DOHH2 (cell line): Measurements from ENCODE around the gene SLC4A2.

ENCODE experiments used
- H3F3A ChIP-seq: fragments of 200-600 bp; sonication (generic), shearing (Covaris generic); 2 replicates; pipeline ENCODE4 v1.6.0; 2016; ENCODE audit warnings: antibody characterized with exemption, mild to moderate bottlenecking; ENCODE audit not compliant: control insufficient read depth, insufficient read depth
- H3K27ac ChIP-seq: fragments of 200-600 bp; sonication (generic); 2 replicates; pipeline ENCODE4 v1.5.1; 2014; ENCODE audit warnings: low read depth, mild to moderate bottlenecking, low read length, moderate library complexity
- H3K27me3 ChIP-seq: fragments of 200-600 bp; sonication (generic); 2 replicates; pipeline ENCODE4 v1.6.1; 2014; ENCODE audit warnings: mild to moderate bottlenecking, low read length, mixed read lengths; ENCODE audit not compliant: control insufficient read depth
- H3K36me3 ChIP-seq: fragments of 200-600 bp; sonication (generic); 2 replicates; pipeline ENCODE4 v1.6.1; 2014; ENCODE audit warnings: mild to moderate bottlenecking, low read length, moderate library complexity, mixed read lengths; ENCODE audit not compliant: control insufficient read depth
- H3K4me1 ChIP-seq: fragments of 200-600 bp; sonication (generic); 2 replicates; pipeline ENCODE4 v1.6.1; 2014; ENCODE audit warnings: mild to moderate bottlenecking, low read length, mixed read lengths; ENCODE audit not compliant: control insufficient read depth
- H3K4me2 ChIP-seq: fragments of 200-600 bp; sonication (generic); 2 replicates; pipeline ENCODE4 v1.6.0; 2014; ENCODE audit warnings: mild to moderate bottlenecking, low read length, moderate library complexity
- H3K4me3 ChIP-seq: fragments of 200-600 bp; sonication (generic); 2 replicates; pipeline ENCODE4 v1.5.1; 2014; ENCODE audit warnings: mild to moderate bottlenecking, low read length, mixed read lengths
- H3K79me2 ChIP-seq: fragments of 200-600 bp; sonication (generic); 2 replicates; pipeline ENCODE4 v1.6.1; 2014; ENCODE audit warnings: mild to moderate bottlenecking, low read length, mixed read lengths; ENCODE audit not compliant: control insufficient read depth
- H3K9me2 ChIP-seq: fragments of 200-600 bp; sonication (generic); replicated peaks from 2 replicates; pipeline ENCODE4 v1.6.1; 2014; ENCODE audit warnings: mild to moderate bottlenecking, low read length, mixed read lengths; ENCODE audit not compliant: control insufficient read depth
- H3K9me3 ChIP-seq: fragments of 200-600 bp; sonication (generic); 2 replicates; pipeline ENCODE4 v1.6.1; 2014; ENCODE audit warnings: antibody characterized with exemption, low read length, mixed read lengths; ENCODE audit not compliant: control insufficient read depth, insufficient read depth
- H4K20me1 ChIP-seq: fragments of 200-600 bp; sonication (generic); 2 replicates; pipeline ENCODE4 v1.6.0; 2014; ENCODE audit warnings: low read depth, mild to moderate bottlenecking, antibody characterized with exemption, low read length, moderate library complexity; ENCODE audit not compliant: control insufficient read depth, insufficient read depth
- CTCF ChIP-seq: fragments of 200-600 bp; sonication (generic); IDR thresholded peaks from one replicate; pipeline ENCODE4 v1.5.1; 2014; ENCODE audit warnings: antibody characterized with exemption, mild to moderate bottlenecking, low read depth, low read length; ENCODE audit not compliant: poor library complexity, severe bottlenecking
- EZH2phosphoT487 ChIP-seq: fragments of 200-600 bp; sonication (generic); IDR thresholded peaks from 2 replicates; pipeline ENCODE4 v1.6.1; 2017; ENCODE audit warnings: borderline replicate concordance, mild to moderate bottlenecking, antibody characterized with exemption, low read length, moderate library complexity, mixed read lengths

SLC4A2 gene

GRCh38 chr7:151013356-151013732, 46.0 kb upstream of the SLC4A2 start:
- no peaks in the 10 kb centered on the region for H3K27me3 ChIP-seq
- no peaks in the 10 kb centered on the region for H4K20me1 ChIP-seq
- peak overlapping the region; percentile 90 for H3K4me2 ChIP-seq
- H3K4me1 ChIP-seq: peaks cover 51% of the 10 kb centered on the region
- peak overlapping the region; percentile 76; the same call in 1 of the 2 replicates for H3K4me3 ChIP-seq
- no peaks in the 10 kb centered on the region for H3K9me3 ChIP-seq
- TF ChIP-seq CTCF (no peak), EZH2phosphoT487 (no peak)
- no peaks in the 10 kb centered on the region for H3K79me2 ChIP-seq
- no peak overlapping the region for H3K27ac ChIP-seq
- H3K36me3 ChIP-seq: no peaks in the 10 kb centered on the region
- H3K9me2 ChIP-seq: no peaks in the 10 kb centered on the region
- H3F3A ChIP-seq: peaks cover 6% of the 10 kb centered on the region; the same call in 1 of the 2 replicates

- Histone ChIP-seq H4K20me1 (no peaks in the 10 kb centered on the region), H3K79me2 (no peaks in the 10 kb centered on the region), H3K4me3 (peak overlapping the region; percentile 76), H3K4me1 (peaks cover 49% of the 10 kb centered on the region), H3K9me2 (no peaks in the 10 kb centered on the region), H3K9me3 (no peaks in the 10 kb centered on the region), H3K36me3 (no peaks in the 10 kb centered on the region), H3K27ac (no peak overlapping the region), H3K4me2 (peak overlapping the region; percentile 90), H3F3A (peaks cover 6% of the 10 kb centered on the region; the same call in 1 of the 2 replicates), H3K27me3 (no peaks in the 10 kb centered on the region)
- TF ChIP-seq EZH2phosphoT487 (no peak), CTCF (no peak)
Observed at GRCh38 chr7:151013733-151014497, 45.5 kb upstream of the SLC4A2 start.

GRCh38 chr7:151014950-151015349, 44.4 kb upstream of the SLC4A2 start:
- Histone ChIP-seq H3K27ac (no peak overlapping the region), H4K20me1 (no peaks in the 10 kb centered on the region), H3F3A (peaks cover 6% of the 10 kb centered on the region; the same call in 1 of the 2 replicates), H3K4me1 (peaks cover 43% of the 10 kb centered on the region), H3K4me2 (peak overlapping the region; percentile 90), H3K36me3 (no peaks in the 10 kb centered on the region), H3K79me2 (no peaks in the 10 kb centered on the region), H3K4me3 (no peak overlapping the region), H3K27me3 (peaks cover 7% of the 10 kb centered on the region), H3K9me2 (no peaks in the 10 kb centered on the region), H3K9me3 (no peaks in the 10 kb centered on the region)
- TF ChIP-seq CTCF (no peak), EZH2phosphoT487 (no peak)
